Lower leg skin (tissue), 3 donors: ENCODE data around the gene ATG16L2.

ENCODE experiments used
- POLR2A ChIP-seq, 2 donors: fragments of 450-650 bp; IDR thresholded peaks; one replicate each; pipeline ENCODE4 v1.6.1; 2016 to 2017; ENCODE audit warnings: antibody characterized with exemption in 2 of 2, mild to moderate bottlenecking in 1 of 2, moderate library complexity in 1 of 2
- TF ChIP-seq, protein P1 (sequence below), 3 donors: fragments of 450-650 bp; IDR thresholded peaks; one replicate each; pipeline ENCODE4 v1.5.1; 2016; ENCODE audit warnings: antibody characterized with exemption in 3 of 3, mild to moderate bottlenecking in 3 of 3, moderate library complexity in 2 of 3

DNA sequence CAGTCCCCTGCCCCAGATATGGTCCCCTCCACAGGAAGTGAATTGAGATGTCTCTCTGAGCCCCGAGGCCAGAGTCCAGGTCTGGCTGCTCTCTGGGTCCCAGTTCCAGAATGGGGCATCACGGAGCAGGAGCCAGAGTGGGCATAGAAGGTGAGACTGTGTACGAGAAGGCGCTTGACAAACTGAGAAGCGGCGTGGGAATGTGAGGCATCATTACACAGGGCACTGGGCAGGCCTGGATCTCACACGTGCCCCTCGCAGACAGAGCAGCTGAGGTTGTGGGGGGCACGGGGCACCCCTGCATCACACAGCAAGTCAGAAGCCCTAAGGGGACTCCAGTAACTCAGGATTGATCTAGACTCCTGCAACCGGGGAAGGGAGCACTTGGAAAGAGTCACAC lies 29.5 kb upstream of the ATG16L2 start:
- TF ChIP-seq, protein P1, sequence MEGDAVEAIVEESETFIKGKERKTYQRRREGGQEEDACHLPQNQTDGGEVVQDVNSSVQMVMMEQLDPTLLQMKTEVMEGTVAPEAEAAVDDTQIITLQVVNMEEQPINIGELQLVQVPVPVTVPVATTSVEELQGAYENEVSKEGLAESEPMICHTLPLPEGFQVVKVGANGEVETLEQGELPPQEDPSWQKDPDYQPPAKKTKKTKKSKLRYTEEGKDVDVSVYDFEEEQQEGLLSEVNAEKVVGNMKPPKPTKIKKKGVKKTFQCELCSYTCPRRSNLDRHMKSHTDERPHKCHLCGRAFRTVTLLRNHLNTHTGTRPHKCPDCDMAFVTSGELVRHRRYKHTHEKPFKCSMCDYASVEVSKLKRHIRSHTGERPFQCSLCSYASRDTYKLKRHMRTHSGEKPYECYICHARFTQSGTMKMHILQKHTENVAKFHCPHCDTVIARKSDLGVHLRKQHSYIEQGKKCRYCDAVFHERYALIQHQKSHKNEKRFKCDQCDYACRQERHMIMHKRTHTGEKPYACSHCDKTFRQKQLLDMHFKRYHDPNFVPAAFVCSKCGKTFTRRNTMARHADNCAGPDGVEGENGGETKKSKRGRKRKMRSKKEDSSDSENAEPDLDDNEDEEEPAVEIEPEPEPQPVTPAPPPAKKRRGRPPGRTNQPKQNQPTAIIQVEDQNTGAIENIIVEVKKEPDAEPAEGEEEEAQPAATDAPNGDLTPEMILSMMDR (IDR thresholded peaks at IDR 0.05), result no peak
- no peak for TF ChIP-seq POLR2A (IDR thresholded peaks at IDR 0.05)
